Right cardiac atrium (tissue), 5 donors: ENCODE data around the gene P4HA1. TPM values are rescaled to one million over a fixed set of nuclear protein-coding genes. Genes with fewer than 3 reads are reported as not detected.
A peak's percentile ranks its signal among the peaks of the same experiment; 100 is the strongest.

Source experiments
- ATAC-seq, 2 donors: fragments of 200-7000 bp; cut with Tn5 transposase; one replicate each; pipeline versions ENCODE4 v1.8.0 to v1.9.1; 2020; ENCODE audit warnings: moderate library complexity in 2 of 2, mild to moderate bottlenecking in 1 of 2
- DNase-seq, 3 donors: peaks; one replicate each; pipeline ENCODE4 v3.0.0-alpha.2; 2020
- H3K27ac ChIP-seq: one replicate; pipeline ENCODE4 v1.5.1; 2013; ENCODE audit warnings: mild to moderate bottlenecking, low read length, control low read depth, moderate library complexity
- H3K27me3 ChIP-seq: one replicate; pipeline ENCODE4 v1.6.1; 2013; ENCODE audit not compliant: control insufficient read depth, insufficient read depth
- H3K4me1 ChIP-seq: one replicate; pipeline ENCODE4 v1.6.1; 2013; ENCODE audit warnings: low read length; ENCODE audit not compliant: control insufficient read depth, insufficient read depth
- H3K4me3 ChIP-seq: one replicate; pipeline ENCODE4 v1.5.1; 2013; ENCODE audit warnings: low read length, control low read depth
- H3K9me3 ChIP-seq: one replicate; pipeline ENCODE4 v1.6.1; 2013; ENCODE audit warnings: low read length; ENCODE audit not compliant: control insufficient read depth
- WGBS: extraction: QIAGEN DNeasy Blood & Tissue Kit; methylation state at CpG from one replicate; pipeline ENCODE4 v1.1.7; 2013; 5-methylcytosine and 5-hydroxymethylcytosine counted together
- intact Hi-C, 4 donors: fragments of 100-400 bp; cut with DNase I; formaldehyde crosslinking; loops; one replicate each; pipeline versions ENCODE4 v1.11.0 to v1.14.0; 2022 to 2023
- long read RNA-seq, 4 donors: library from polyadenylated mRNA; unstranded; transcript quantifications; one replicate each; pipeline ENCODE4 v2.0.0, GENCODE V29; 2020 to 2021
- polyA plus RNA-seq: library from polyadenylated mRNA; stranded (reverse); fragments of 200-250 nt; gene quantifications from one replicate; pipeline ENCODE4 v1.2.3, GENCODE V29; 2013
- total RNA-seq, 4 donors: library from RNA; stranded (reverse); fragmentation: NEBNext Ultra II Directional; extraction: Animal tissue kit (Norgen Biotek cat#: 25700); gene quantifications; one replicate each; pipeline ENCODE4 v1.2.1, GENCODE V29; 2021
- donor health status: healthy with polysubstance abuse.
- donor health status: DM: no; HTN: yes; CAD: no.
- donor health status: DM: no; HTN: no; CAD: no.
- donor health status: DM: no; HTN: yes; CAD: no; lungs with severe emphysema.
- donor health status: DM: yes; HTN: yes; CAD: no.

P4HA1 gene
- total RNA-seq (10 to 100 TPM; 37.4 to 55.8 (median 43.9) TPM), polyA plus RNA-seq (21.8 TPM)
- long read RNA-seq, donor 1, transcript P4HA1-202 (15 exons, 2,727 nt): major isoform, 39 of 87 reads
- long read RNA-seq, donor 1, transcript P4HA1-203 (15 exons, 2,727 nt): minor isoform, 25 of 87 reads
- long read RNA-seq, donor 1, partial matches to known transcripts: 10 of 87 reads
- long read RNA-seq, donor 1, other reads (novel, unspliced or antisense): 13 of 87 reads
- long read RNA-seq, donor 2, transcript P4HA1-203 (15 exons, 2,727 nt): major isoform, 25 of 61 reads
- long read RNA-seq, donor 2, transcript P4HA1-202 (15 exons, 2,727 nt): minor isoform, 24 of 61 reads
- long read RNA-seq, donor 2, partial matches to known transcripts: 5 of 61 reads
- long read RNA-seq, donor 2, other reads (novel, unspliced or antisense): 7 of 61 reads
- long read RNA-seq, donor 3, transcript P4HA1-202 (15 exons, 2,727 nt): major isoform, 159 of 256 reads
- long read RNA-seq, donor 3, transcript P4HA1-203 (15 exons, 2,727 nt): minor isoform, 67 of 256 reads
- long read RNA-seq, donor 3, partial matches to known transcripts: 11 of 256 reads
- long read RNA-seq, donor 3, other reads (novel, unspliced or antisense): 19 of 256 reads
- long read RNA-seq, donor 4, transcript P4HA1-203 (15 exons, 2,727 nt): minor isoform, 17 of 56 reads
- long read RNA-seq, donor 4, transcript P4HA1-202 (15 exons, 2,727 nt): major isoform, 30 of 56 reads
- long read RNA-seq, donor 4, partial matches to known transcripts: 1 of 56 reads
- long read RNA-seq, donor 4, other reads (novel, unspliced or antisense): 8 of 56 reads

DNA sequence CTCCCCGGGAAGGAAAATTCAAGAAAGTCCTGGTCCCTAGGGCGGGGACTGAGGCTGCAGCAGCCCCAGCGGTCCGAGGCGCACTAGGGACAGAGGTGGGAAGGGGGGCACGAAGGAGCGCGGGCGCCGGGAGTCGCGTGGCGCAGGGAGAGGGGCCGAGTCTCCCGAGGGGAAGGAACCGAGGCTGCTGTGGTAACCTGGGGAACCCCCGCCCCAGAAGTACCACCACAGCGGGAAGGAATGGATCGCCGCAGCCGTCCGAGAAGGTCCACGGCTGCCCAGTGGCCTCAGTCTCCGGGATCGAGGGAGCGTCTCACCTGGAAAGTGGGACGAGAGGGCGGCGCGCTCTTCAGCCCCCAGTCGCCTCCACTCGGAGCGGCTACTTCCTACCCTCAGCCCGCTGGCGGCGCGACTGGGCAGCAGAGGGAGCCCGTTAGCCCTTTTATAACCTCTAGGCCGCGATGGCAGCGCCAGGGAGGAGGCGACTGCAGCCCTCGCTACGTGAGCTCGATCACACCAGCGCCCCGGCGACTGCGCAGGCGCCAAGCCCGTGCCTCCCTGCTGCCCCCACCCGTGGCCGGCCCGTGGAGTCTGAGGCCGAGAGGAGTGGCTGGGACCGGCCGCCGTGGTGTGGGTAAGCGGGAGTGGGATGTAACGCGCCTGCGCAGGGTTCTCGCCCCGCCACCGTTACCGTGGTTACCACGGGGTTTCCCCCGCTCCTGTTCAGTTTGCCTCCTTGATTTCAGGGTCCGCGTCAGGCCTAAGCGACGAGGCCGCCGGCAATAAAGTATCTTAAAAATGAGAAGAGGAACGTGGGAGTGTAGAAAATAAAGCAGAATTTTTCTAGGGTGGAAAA is at the start of gene P4HA1:
TSS of gene P4HA1 (minus strand) at position 418 of the 856 bp plus-strand sequence. CDS start 21,983 bp downstream, outside the sequence.
- H3K9me3 ChIP-seq: no peaks in the 10 kb centered on the region
- peak; percentile 98 for ATAC-seq
- intact Hi-C loops: loop anchor here in 2 of 4 donors (5.0 to 10.0 kb wide), 2 partner anchors 66 to 68 kb away; partner anchors contain the start of genes ECD (in 1 of the 2) and FAM149B1 (in 1 of the 2)
- H3K27ac ChIP-seq: peak within 1 kb of the TSS; percentile 93
- H3K4me3 ChIP-seq: peak within 1 kb of the TSS; percentile 68
- peak; percentile 100 for DNase-seq
- H3K4me1 ChIP-seq: no peaks in the 10 kb centered on the region
- under 1% methylated on average over 75 of the region's 75 CpGs for WGBS
- H3K27me3 ChIP-seq: no peaks in the 10 kb centered on the region

DNA sequence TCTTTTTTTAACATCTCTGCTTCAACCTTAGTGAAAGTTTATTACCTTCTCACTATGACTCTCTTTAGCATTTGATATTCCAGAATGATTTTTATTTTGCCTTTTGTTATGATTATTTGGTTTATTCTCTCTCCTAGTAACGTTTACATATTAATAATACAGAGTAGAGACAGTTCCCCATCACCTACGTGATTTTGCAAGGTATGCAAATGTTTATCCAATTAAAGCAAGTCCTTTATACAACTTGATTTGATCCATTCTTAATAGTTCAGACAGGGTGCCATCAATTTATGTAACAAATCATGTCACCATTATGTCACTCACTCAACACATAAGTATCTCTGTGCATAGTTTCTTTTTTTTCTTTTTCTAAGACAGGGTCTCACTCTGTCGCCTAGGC is 44.9 kb upstream of the P4HA1 start:
- 89% methylated on average over 3 of the region's 3 CpGs for WGBS
- no peak overlapping the region for H3K4me3 ChIP-seq
- intact Hi-C loops: no loop called here
- no peak overlapping the region for H3K27ac ChIP-seq
- ATAC-seq: no peak
- no peaks in the 10 kb centered on the region for H3K27me3 ChIP-seq
- DNase-seq: no peak
- H3K4me1 ChIP-seq: no peaks in the 10 kb centered on the region
- no peaks in the 10 kb centered on the region for H3K9me3 ChIP-seq

DNA sequence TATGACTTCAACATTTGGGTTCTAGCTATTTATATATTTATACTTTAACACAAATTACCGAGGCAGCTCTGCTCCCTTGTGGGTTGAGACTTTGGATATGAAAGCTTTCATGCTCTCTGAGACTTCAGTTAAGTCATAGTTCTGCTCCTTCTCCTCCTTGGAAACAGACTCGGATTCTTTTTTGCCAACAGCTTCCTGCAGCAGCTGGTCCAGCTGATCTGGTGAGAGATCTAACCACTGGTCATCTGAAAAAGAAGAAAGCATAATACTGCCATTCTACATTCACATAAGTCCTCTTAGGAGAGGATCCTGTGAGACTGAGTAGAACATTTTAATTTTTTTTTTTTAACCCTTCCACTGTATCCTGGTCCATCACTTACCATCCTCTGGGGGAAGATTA is 42.6 kb upstream of the P4HA1 start:
- no peaks in the 10 kb centered on the region for H3K27me3 ChIP-seq
- H3K9me3 ChIP-seq: no peaks in the 10 kb centered on the region
- no peak for ATAC-seq
- intact Hi-C loops: no loop called here
- H3K4me3 ChIP-seq: no peak overlapping the region
- no peak for DNase-seq
- H3K27ac ChIP-seq: no peak overlapping the region
- H3K4me1 ChIP-seq: no peaks in the 10 kb centered on the region
- WGBS: 50% methylated on average over 2 of the region's 2 CpGs

DNA sequence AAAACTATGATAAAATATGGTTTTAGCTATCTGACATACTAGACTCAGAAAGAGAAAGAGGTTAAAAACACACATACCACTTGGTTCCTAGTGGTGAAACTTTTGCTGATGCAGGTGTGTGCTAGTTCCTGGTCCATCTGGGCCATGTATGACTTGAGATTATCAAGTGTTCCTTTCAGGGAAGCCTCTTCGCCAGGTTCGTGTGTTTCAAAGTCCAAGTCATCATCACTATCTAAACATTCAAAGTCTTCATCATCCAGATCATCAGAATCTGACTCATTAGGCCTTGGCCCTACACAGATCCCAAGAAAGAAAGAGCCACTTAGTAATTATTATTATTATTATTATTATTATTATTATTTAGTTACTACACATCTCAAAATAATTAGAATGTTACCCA is 40.0 kb upstream of the P4HA1 start:
- no peak for ATAC-seq
- no peaks in the 10 kb centered on the region for H3K27me3 ChIP-seq
- no peak overlapping the region for H3K27ac ChIP-seq
- no peak overlapping the region for H3K4me3 ChIP-seq
- intact Hi-C loops: no loop called here
- WGBS: 88% methylated on average over 2 of the region's 2 CpGs
- no peak for DNase-seq
- no peaks in the 10 kb centered on the region for H3K9me3 ChIP-seq
- no peaks in the 10 kb centered on the region for H3K4me1 ChIP-seq

DNA sequence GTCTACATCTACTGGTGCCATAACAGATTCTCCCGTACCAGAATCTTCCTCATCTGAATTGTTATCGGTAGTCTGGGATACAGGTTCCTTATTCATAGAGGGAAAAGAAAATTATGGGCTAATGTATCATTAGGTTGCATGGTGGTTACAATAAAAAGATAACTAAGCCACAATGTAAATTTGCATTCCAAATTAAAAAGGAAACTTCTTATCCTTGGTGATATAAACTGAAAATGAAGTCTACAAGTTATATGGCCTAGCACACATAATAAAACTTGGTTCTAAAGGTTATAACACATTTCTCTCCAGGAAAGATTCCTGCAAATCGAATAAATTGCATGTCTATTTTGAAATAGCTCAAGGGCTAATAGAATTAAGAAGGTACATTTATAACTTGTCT is 38.1 kb upstream of the P4HA1 start:
- intact Hi-C loops: no loop called here
- Histone ChIP-seq H3K9me3 (no peaks in the 10 kb centered on the region), H3K4me1 (no peaks in the 10 kb centered on the region), H3K27ac (no peak overlapping the region), H3K27me3 (no peaks in the 10 kb centered on the region), H3K4me3 (no peak overlapping the region)
- WGBS: 94% methylated on average over 3 of the region's 3 CpGs
- no peak for DNase-seq
- ATAC-seq: no peak

DNA sequence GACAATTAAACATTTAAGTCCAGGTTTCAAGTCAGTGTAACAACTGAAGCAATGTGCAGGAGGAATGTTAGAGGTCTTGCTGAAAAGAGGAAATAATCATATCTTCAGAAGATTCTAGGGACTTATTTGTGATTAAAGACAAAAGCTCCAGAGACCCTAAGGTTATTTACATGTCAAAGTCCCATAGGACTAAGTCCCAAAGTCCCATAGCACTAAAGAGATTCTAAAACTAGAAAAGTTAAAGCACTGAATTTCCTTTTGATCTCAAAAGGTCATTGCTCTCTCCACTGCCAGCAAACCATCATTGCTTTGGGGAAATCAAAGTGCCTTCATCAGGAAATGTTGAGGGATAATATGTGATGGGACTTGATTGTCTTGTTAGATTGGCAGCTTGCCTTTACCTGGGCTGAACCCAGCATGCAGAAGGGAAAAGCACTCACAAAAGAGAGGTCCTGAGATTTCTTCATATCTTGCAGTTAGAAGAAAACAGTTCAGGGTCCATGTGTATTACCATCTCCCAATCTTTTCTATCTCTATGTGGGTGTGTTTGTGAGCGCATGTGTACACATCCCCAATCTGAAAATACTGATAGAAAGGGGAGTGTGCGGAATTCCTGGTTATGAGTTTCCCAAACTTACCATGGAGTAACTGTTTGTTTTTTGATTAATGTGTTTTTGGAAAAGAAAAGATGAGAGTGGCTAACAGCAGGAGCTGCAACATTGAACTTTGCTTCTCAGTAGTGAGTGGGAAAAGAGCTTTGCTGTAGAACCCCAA is 35.4 kb upstream of the P4HA1 start:
- no peaks in the 10 kb centered on the region for H3K27me3 ChIP-seq
- no peaks in the 10 kb centered on the region for H3K4me1 ChIP-seq
- WGBS: 92% methylated on average over 2 of the region's 2 CpGs
- H3K4me3 ChIP-seq: no peak overlapping the region
- intact Hi-C loops: no loop called here
- H3K27ac ChIP-seq: no peak overlapping the region
- H3K9me3 ChIP-seq: no peaks in the 10 kb centered on the region
- no peak for ATAC-seq
- DNase-seq: no peak

DNA sequence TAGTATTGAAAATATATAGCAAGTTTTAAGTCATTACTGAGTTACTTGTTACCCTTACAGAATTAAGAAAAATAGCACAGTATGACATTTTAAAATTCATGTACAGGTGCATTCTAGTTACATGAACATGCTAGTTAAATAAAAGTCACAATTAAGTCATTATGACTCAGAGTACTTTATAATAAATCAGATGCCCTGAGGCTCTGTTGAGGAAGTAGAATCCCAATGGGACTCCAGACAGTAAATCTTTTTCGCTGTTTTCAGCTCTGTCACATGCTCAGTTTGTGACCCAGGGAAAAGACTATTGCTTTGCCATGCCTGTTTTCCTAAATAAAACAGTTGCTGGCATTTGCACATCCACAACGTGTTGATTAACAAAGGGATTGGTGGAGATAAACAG is 34.6 kb upstream of the P4HA1 start:
- H3K9me3 ChIP-seq: no peaks in the 10 kb centered on the region
- H3K27me3 ChIP-seq: no peaks in the 10 kb centered on the region
- DNase-seq: no peak
- no peak overlapping the region for H3K27ac ChIP-seq
- no peaks in the 10 kb centered on the region for H3K4me1 ChIP-seq
- WGBS: 57% methylated on average over 2 of the region's 2 CpGs
- no peak overlapping the region for H3K4me3 ChIP-seq
- no peak for ATAC-seq
- intact Hi-C loops: no loop called here

DNA sequence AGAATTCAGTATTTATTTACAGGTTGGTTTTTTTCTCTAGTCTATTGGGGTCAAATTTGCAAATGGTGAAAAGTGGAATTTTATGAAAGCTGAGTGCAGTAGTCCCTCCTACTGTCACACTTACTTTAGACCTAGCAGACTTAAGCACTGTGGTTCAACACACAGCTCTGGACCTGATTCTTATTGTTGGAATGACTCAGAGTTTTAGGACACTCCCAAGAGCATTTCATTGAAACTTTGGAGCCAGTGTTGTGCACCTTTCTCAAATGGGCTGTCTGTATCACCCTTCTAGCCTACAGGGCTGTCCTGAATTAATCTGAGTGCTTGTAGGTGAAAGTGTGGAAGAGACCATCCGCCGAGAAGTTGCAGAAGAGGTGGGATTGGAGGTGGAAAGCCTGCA is 29.7 kb upstream of the P4HA1 start:
- DNase-seq: no peak
- Histone ChIP-seq H3K4me1 (no peaks in the 10 kb centered on the region), H3K4me3 (no peak overlapping the region), H3K27ac (no peak overlapping the region), H3K27me3 (no peaks in the 10 kb centered on the region), H3K9me3 (no peaks in the 10 kb centered on the region)
- intact Hi-C loops: no loop called here
- ATAC-seq: no peak
- WGBS: 95% methylated on average over 2 of the region's 2 CpGs

DNA sequence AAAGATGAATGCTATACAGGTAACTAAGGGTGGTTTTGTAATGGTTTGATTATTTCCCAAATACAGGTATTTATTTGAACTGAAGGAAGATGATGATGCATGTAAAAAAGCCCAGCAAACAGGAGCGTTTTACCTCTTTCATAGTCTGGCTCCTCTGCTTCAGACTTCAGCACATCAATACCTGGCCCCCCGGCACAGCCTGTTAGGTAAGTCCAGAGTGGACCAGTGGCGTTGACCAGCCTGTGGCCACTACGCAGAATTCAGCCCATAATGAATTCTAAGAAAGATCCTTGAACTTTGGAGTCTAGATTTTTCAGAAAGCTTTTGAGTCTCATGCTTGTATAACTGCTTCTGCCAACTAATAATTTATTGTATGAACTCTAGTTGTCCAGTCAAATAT is 23.3 kb upstream of the P4HA1 start:
- DNase-seq (no peak), ATAC-seq (no peak)
- Histone ChIP-seq H3K4me3 (no peak overlapping the region), H3K27me3 (no peaks in the 10 kb centered on the region), H3K4me1 (no peaks in the 10 kb centered on the region), H3K9me3 (no peaks in the 10 kb centered on the region), H3K27ac (no peak overlapping the region)
- 94% methylated on average over 4 of the region's 4 CpGs for WGBS
- intact Hi-C loops: no loop called here

DNA sequence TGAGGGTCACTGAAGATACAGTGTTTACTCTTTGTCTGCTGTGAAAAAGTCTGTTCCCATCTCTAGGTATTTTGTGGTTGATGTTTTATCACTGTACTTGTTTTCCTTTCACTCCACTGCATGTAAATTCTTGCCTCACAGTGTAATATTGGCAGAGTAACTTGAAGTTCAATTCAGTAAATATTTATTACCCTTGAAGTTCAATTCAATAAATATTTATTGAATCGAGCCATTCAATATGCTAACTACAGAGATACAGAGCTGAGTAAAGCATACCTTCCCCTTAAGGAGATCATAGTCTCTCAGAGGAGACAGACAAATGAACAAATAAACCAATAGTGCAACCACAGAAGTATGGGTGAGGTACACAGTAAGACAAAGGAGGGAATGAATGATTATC is 22.8 kb upstream of the P4HA1 start:
- intact Hi-C loops: no loop called here
- DNase-seq: no peak
- H3K4me3 ChIP-seq: no peak overlapping the region
- H3K27ac ChIP-seq: no peak overlapping the region
- H3K9me3 ChIP-seq: no peaks in the 10 kb centered on the region
- H3K4me1 ChIP-seq: no peaks in the 10 kb centered on the region
- 98% methylated on average over 1 of the region's 1 CpG for WGBS
- no peaks in the 10 kb centered on the region for H3K27me3 ChIP-seq
- no peak for ATAC-seq
